Panc1 (cell line): ENCODE measurements around the gene RNF25.

Experiments used
- CTCF ChIP-seq: fragments of 450-650 bp; IDR thresholded peaks from 2 replicates; pipeline ENCODE4 v1.5.1; 2017; ENCODE audit warnings: mild to moderate bottlenecking
- POLR2AphosphoS5 ChIP-seq: IDR thresholded peaks from 2 replicates; pipeline ENCODE4 v1.6.1; 2012; ENCODE audit warnings: mild to moderate bottlenecking, low read depth, low read length, moderate library complexity
- REST ChIP-seq, 2 experiments: IDR thresholded peaks; 2 replicates each; pipeline ENCODE4 v1.6.1; 2011 to 2012; ENCODE audit warnings: low read depth in 2 of 2, control low read depth in 1 of 2, low read length in 1 of 2, mild to moderate bottlenecking in 1 of 2, moderate library complexity in 1 of 2; ENCODE audit not compliant: insufficient read depth in 1 of 2
- SIN3A ChIP-seq: IDR thresholded peaks from 2 replicates; pipeline ENCODE4 v1.6.1; 2012; ENCODE audit warnings: low read depth, mild to moderate bottlenecking, low read length, moderate library complexity, borderline replicate concordance; ENCODE audit not compliant: insufficient read depth
- TCF7L2 ChIP-seq: IDR thresholded peaks from 2 replicates; pipeline ENCODE4 v1.6.1; 2011; ENCODE audit warnings: mild to moderate bottlenecking, low read depth, low read length, inconsistent platforms

GRCh38 chr2:218643751-218644310, 28.0 kb downstream of the RNF25 start:
- TF ChIP-seq CTCF (no peak), TCF7L2 (no peak), POLR2AphosphoS5 (no peak), SIN3A (no peak), REST (IDR thresholded peaks at IDR 0.05; ENCODE audit: insufficient read depth in 1 of 2, low read depth in 2 of 2, low read length in 1 of 2) (no peak)
